Mucosa of stomach (tissue), 1 donor: ENCODE measurements around the gene HSPA1B.
A peak's percentile ranks its signal among the peaks of the same experiment; 100 is the strongest.
"Not testable (repeated sequence)": the region's sequence is repeated elsewhere in the genome, so short reads cannot be mapped to it uniquely, and the experiment has no call there.

ENCODE experiments used
- H3K27me3 ChIP-seq: one replicate; pipeline ENCODE4 v1.7.0; 2013; ENCODE audit warnings: mild to moderate bottlenecking, low read length; ENCODE audit not compliant: control insufficient read depth, insufficient read depth
- H3K36me3 ChIP-seq: one replicate; pipeline ENCODE4 v1.7.0; 2013; ENCODE audit warnings: low read length; ENCODE audit not compliant: control insufficient read depth, insufficient read depth
- H3K4me1 ChIP-seq: one replicate; pipeline ENCODE4 v1.7.0; 2013; ENCODE audit warnings: mild to moderate bottlenecking, low read length; ENCODE audit not compliant: control insufficient read depth, insufficient read depth
- H3K4me3 ChIP-seq: one replicate; pipeline ENCODE4 v1.7.0; 2013; ENCODE audit warnings: low read length
- H3K9ac ChIP-seq: one replicate; pipeline ENCODE4 v1.7.0; 2013; ENCODE audit warnings: mild to moderate bottlenecking, low read length, moderate library complexity
- H3K9me3 ChIP-seq: one replicate; pipeline ENCODE4 v1.7.0; 2013; ENCODE audit warnings: mild to moderate bottlenecking, low read length, moderate library complexity; ENCODE audit not compliant: control insufficient read depth
- donor health status: Pancreatic carcinoma.

HSPA1B gene

DNA sequence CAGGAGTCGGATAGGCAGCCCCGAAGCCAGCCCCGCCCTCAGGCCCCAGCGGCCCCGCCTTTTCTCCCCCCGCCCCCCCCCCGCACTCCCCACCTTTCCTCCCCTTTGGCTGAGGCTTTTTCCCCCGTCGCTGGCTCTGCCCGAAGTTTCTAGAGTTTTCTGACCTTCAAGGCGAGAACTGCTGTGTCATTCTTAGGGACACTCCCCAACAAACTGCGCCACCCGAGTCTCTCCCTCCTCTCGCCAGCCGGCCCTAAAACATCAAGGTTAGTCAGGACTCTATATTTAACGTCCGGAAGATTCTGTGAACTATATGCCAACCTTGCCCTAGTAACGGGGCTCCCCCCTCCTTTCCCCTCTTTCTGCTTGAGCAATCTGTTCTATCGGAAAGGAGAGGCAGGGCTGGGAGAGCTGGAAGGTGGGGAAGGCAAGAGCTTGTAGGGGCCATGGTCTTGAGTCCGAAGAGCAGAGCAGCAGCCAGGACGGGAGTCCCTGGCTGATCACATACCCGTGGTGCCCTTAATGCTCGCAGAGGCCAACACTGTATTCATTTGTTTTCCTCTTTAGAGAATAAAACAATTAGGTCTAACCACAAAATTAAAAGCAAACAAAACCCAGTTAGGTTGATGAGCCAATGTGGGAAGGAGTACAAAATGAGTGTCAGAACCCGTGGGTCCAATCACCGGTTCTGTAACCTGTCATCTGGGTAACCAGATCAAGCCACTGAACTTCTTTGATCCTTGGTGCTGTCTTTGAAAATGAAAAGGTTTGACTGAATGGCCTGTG is 5.3 kb upstream of the HSPA1B start:
- no peaks in the 10 kb centered on the region for H3K36me3 ChIP-seq
- peak overlapping the region; percentile 91 for H3K9ac ChIP-seq
- peak overlapping the region; percentile 71 for H3K4me3 ChIP-seq
- no peaks in the 10 kb centered on the region for H3K27me3 ChIP-seq
- no peaks in the 10 kb centered on the region for H3K9me3 ChIP-seq
- peaks cover 65% of the 10 kb centered on the region for H3K4me1 ChIP-seq

DNA sequence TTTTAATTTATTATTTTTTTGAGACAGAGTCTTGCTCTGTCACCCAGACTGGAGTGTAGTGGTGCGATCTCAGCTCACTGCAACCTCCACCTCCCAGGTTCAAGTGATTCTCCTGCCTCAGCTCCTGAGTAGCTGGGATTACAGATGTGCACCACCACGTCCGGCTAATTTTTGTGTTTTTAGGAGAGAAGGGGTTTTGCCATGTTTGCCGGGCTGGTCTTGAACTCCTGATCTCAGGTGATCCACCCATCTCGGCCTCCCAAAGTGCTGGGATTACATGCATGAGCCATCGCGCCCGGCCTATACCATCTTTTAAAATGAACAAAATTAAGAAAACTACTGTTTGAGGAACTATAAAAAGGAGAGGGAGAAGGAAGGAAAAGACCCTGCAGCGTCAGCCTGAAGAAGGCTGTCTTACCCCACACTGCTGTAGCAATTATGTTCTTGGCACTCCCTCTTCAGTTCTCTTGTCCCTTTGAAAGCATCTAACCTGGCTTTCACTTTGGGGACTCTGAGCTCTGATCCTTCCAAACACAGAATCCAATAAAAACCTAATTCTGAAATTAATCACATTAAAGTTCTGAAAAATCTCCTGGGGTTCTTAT is 3.8 kb upstream of the HSPA1B start:
- Histone ChIP-seq H3K9ac (peak overlapping the region; percentile 91), H3K4me1 (peaks cover 56% of the 10 kb centered on the region)
- not testable (repeated sequence) for H3K27me3 ChIP-seq, H3K36me3 ChIP-seq, H3K9me3 ChIP-seq, H3K4me3 ChIP-seq

DNA sequence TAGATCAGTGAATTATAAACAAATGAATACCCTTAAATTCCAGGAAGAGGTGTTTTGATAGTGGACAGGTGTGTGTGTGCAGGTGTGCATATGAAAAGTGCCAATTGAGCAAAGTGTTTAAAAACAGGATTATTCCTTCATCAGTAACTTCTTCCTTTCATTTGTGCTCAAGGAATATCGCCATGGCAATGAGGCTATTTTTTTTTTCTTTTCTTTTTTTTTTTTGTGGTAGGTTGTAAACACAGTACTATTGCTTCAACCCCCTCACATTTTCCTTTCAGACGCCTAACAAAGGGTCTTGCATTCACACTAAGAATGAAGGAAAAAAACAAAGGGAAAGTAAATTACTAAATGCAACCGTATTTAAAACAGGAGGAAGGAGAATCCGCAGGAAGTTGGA is 2.0 kb upstream of the HSPA1B start:
- Histone ChIP-seq H3K36me3 (no peaks in the 10 kb centered on the region), H3K27me3 (no peaks in the 10 kb centered on the region), H3K4me3 (no peak overlapping the region), H3K4me1 (peaks cover 48% of the 10 kb centered on the region), H3K9ac (peak overlapping the region; percentile 11), H3K9me3 (no peaks in the 10 kb centered on the region)

DNA sequence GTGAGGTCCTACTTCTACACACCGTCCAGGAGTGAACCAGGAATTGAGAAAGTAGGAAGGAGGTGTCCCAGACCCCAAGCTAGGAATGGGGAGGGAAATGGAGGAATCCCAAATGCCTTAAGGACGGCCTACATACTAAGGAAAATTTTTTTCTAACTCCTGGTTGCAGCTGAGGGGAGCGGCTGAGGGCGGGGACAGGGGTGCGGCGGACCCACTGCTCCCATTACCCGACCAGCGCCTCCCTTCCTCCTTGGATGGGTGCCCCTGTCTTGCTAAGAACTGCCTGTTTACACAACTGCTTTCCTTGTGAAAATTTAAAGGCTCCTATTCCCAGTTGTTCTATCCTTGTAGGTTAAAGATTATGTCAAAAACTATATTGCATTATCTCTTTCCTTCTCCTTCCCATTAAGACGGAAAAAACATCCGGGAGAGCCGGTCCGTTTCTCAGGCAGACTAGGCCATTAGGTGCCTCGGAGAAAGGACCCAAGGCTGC is 699 bp upstream of the HSPA1B start:
- Histone ChIP-seq H3K9ac (peak overlapping the region; percentile 94), H3K9me3 (no peaks in the 10 kb centered on the region), H3K4me1 (peaks cover 47% of the 10 kb centered on the region), H3K27me3 (no peaks in the 10 kb centered on the region), H3K4me3 (peak overlapping the region; percentile 64), H3K36me3 (no peaks in the 10 kb centered on the region)

DNA sequence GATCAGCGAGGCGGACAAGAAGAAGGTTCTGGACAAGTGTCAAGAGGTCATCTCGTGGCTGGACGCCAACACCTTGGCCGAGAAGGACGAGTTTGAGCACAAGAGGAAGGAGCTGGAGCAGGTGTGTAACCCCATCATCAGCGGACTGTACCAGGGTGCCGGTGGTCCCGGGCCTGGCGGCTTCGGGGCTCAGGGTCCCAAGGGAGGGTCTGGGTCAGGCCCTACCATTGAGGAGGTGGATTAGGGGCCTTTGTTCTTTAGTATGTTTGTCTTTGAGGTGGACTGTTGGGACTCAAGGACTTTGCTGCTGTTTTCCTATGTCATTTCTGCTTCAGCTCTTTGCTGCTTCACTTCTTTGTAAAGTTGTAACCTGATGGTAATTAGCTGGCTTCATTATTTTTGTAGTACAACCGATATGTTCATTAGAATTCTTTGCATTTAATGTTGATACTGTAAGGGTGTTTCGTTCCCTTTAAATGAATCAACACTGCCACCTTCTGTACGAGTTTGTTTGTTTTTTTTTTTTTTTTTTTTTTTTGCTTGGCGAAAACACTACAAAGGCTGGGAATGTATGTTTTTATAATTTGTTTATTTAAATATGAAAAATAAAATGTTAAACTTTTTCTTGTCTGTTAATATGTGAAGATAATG is 2.2 kb downstream of the HSPA1B start:
- H3K9me3 ChIP-seq, result no peaks in the 10 kb centered on the region
- H3K27me3 ChIP-seq, result no peaks in the 10 kb centered on the region
- H3K4me1 ChIP-seq, result peaks cover 36% of the 10 kb centered on the region
- H3K4me3 ChIP-seq, result peak overlapping the region; percentile 70
- peak overlapping the region; percentile 59 for H3K9ac ChIP-seq
- H3K36me3 ChIP-seq, result no peaks in the 10 kb centered on the region

DNA sequence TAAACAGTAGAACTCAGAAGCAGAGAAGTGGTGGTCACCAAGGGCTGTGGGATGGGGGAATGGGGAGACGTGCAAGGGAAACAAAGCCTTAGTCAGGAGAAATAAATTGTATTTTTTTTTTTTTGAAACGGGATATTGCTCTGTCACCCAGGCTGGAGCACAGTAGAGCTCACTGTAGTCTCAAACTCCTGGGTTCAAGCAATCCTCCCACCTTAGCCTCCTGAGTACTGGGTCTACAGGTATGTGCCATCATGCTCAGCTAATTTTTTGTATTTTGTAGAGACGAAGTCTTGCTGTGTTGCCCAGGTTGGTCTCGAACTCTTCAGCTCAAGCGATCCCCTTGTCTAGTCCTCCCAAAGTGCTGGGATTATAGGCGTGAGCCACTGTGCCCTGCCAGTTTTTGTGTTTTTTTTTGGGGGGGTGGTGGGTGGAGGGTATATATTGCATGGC is 3.4 kb downstream of the HSPA1B start:
- Histone ChIP-seq H3K27me3 (no peaks in the 10 kb centered on the region), H3K36me3 (no peaks in the 10 kb centered on the region), H3K9ac (peak overlapping the region; percentile 59), H3K9me3 (no peaks in the 10 kb centered on the region), H3K4me3 (peak overlapping the region; percentile 18), H3K4me1 (peaks cover 27% of the 10 kb centered on the region)

DNA sequence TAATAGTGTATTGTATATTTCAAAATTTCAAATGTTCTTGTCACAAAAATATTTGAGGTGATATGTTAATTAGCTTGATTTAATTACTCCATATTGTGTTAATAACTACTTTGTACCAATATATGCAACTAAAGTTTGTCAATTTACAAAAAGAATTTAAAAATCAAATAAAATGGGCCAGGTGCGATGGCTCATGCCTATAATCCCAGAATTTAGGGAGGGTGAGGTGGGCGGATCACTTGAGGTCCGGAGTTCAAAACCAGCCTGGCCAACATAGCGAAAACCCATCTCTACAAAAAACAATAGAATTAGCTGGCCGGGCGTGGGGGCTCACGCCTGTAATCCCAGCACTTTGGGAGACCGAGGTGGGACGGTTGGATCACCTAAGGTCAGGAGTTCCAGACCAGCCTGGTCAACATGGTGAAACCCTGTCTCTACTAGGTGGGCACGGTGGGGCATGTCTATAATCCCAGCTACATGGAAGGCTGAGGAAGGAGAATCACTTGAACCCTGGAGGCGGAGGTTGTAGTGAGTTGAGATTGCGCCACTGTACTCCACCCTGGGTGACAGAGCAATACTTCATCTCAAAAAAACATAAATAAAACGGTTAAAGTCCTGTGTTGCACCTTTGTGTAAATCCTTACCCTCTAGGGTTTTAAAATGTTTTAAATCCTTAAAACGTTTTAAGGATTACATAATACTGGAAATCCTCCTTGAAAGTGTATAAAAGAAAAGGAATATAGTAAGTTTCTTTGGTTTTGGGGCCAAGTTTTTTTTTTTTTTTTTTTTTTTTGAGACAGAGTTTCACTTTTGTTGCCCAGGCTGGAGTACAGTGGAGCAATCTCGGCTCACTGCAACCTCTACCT is 4.0 kb downstream of the HSPA1B start:
- peak overlapping the region; percentile 34 for H3K9ac ChIP-seq
- H3K4me1 ChIP-seq, result peaks cover 27% of the 10 kb centered on the region
- H3K27me3 ChIP-seq, result no peaks in the 10 kb centered on the region
- no peaks in the 10 kb centered on the region for H3K9me3 ChIP-seq
- H3K4me3 ChIP-seq, result no peak overlapping the region
- H3K36me3 ChIP-seq, result no peaks in the 10 kb centered on the region

DNA sequence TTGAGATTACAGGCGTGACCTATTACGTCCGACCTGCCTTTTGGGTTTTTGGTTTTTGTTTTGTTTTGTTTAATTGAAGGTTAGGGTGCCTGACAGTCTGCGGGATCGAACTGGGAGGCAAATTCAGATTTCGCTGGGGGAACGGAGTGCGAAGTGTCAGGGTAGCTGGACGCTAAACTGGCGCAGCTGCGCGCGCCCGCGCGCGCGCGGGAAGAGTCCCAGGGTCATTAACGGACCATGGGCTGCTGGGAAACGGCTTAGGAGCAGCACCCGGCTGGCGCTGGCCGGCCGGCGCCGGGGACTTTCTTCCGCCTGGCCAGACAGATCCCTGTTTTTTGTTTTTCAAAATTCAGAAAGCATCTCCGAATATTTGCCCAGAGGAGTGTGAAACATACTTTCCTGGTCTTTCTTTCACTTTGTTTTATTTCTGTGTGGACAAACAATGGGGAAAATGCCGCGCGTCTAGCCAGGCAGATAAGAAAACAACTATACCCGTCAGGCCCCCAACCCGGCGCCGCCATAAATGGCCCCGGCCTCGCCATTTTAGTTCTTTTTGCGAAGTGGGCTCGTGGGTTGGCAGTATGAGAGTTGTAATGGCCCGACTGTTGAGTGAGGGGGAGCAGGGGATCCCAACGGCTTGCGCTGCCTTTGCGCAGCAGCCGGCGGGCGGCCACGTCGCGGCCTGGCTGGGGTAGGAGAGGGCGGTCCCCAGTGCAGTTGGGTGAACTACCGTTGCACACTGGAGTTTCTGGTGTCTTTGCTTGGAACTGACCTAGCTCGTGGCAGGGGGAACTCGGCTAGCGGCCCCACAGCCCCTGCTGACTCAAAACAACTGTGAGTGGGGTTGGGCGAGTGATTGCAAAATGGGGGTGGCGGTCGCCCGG is 7.1 kb downstream of the HSPA1B start:
- Histone ChIP-seq H3K4me1 (peaks cover 45% of the 10 kb centered on the region), H3K36me3 (peaks cover 12% of the 10 kb centered on the region), H3K27me3 (no peaks in the 10 kb centered on the region), H3K9me3 (no peaks in the 10 kb centered on the region), H3K4me3 (peak overlapping the region; percentile 94), H3K9ac (peak overlapping the region; percentile 93)

DNA sequence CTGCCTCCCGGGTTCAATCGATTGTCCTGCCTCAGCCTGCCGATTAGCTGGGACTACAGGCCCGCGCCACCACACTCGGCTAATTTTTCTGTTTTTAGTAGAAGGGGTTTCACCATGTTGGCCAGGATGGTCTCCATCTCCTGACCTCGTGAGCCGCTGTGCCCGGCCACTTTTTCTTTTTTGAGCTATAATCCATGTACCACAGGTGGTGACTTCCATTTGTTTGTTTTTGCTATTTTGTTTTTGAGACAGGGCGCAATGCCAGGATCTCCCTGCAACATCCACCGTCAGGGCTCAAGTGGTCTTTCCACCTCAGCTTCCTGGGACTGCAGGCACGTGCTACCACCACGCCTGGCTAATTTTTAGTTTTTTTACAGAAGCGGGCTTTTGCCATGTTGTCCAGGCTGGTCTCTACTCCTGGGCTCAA is 8.5 kb downstream of the HSPA1B start:
- H3K9me3 ChIP-seq, result no peaks in the 10 kb centered on the region
- peak overlapping the region; percentile 74 for H3K9ac ChIP-seq
- H3K4me3 ChIP-seq, result peak overlapping the region; percentile 22
- peaks cover 41% of the 10 kb centered on the region for H3K4me1 ChIP-seq
- peaks cover 12% of the 10 kb centered on the region for H3K36me3 ChIP-seq
- H3K27me3 ChIP-seq, result no peaks in the 10 kb centered on the region

DNA sequence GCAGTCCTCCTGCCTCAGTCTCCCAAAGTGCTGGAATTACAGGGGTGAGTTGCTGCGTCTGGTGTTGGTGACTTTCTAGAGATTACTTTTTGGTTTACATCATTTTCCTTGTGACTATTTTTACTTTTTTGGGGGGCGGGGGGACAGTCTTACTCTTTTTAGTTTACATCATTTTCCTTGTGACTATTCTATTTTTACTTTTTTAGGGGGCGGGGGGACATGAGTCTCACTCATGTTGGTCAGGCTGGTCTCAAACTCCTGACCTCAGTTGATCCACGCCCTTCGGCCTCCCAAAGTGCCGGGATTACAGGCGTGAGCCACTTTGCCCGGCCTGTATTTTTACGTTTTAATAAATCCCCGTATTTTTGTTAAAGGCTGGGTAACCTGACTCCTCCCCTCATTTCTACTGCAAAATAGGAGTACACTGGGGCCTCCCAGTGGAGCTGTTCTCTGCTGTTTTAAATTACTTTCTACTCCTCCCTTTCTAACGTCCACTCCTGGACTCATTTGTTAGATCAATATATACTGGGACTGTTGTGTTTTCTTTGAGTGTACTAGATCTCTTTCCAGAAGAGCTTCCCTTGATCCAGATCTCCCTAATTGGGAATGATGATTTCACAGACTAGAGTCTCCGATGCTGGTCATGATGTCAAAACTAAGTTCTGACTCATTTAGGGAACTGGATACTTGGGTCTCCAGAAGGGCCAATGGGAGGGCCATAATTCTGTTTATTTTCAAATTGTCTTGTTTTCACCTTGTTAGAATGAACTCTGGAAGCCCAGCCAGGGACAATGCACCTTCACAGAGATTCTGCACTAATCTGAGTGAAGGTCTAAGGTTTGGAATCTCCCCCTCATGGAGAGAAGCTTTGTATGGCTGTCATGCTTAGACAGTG is 9.2 kb downstream of the HSPA1B start:
- H3K4me1 ChIP-seq, result peaks cover 36% of the 10 kb centered on the region

More for the DNA sequence above, 9.2 kb downstream of the HSPA1B start:
- H3K27me3 ChIP-seq, result no peaks in the 10 kb centered on the region
- peak overlapping the region; percentile 74 for H3K9ac ChIP-seq
- peaks cover 12% of the 10 kb centered on the region for H3K36me3 ChIP-seq
- H3K9me3 ChIP-seq, result no peaks in the 10 kb centered on the region
- H3K4me3 ChIP-seq, result peak overlapping the region; percentile 22
